GM12873 (cell line): ENCODE data around the gene KDSR.

Source experiments
- TF ChIP-seq, protein P1 (sequence below): IDR thresholded peaks from 2 replicates; pipeline ENCODE4 v1.5.1; 2012; ENCODE audit warnings: low read depth, mild to moderate bottlenecking, moderate library complexity, low read length, control low read depth; ENCODE audit not compliant: insufficient read depth; ENCODE audit errors: missing control alignments

Gene KDSR

DNA sequence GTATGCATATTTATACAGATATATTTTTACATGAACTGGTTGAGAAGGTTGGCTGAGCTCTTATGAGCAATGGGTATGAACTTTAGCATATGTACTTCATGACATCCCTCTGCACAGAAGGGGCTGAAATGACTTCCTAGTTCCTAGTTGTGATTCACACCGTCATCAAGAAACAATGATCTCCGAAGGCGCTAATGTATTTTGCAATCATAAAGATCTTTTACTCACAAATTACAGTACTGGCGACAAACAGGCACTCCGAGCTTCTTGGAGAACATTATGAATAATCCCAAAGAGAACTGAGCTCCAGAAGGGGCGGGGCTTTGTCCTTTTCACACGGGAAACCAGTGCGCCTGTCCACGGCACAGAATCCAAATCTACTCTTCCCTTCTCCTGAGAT, 65.6 kb downstream of the KDSR start:
- TF ChIP-seq, protein P1, sequence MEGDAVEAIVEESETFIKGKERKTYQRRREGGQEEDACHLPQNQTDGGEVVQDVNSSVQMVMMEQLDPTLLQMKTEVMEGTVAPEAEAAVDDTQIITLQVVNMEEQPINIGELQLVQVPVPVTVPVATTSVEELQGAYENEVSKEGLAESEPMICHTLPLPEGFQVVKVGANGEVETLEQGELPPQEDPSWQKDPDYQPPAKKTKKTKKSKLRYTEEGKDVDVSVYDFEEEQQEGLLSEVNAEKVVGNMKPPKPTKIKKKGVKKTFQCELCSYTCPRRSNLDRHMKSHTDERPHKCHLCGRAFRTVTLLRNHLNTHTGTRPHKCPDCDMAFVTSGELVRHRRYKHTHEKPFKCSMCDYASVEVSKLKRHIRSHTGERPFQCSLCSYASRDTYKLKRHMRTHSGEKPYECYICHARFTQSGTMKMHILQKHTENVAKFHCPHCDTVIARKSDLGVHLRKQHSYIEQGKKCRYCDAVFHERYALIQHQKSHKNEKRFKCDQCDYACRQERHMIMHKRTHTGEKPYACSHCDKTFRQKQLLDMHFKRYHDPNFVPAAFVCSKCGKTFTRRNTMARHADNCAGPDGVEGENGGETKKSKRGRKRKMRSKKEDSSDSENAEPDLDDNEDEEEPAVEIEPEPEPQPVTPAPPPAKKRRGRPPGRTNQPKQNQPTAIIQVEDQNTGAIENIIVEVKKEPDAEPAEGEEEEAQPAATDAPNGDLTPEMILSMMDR = no peak

DNA sequence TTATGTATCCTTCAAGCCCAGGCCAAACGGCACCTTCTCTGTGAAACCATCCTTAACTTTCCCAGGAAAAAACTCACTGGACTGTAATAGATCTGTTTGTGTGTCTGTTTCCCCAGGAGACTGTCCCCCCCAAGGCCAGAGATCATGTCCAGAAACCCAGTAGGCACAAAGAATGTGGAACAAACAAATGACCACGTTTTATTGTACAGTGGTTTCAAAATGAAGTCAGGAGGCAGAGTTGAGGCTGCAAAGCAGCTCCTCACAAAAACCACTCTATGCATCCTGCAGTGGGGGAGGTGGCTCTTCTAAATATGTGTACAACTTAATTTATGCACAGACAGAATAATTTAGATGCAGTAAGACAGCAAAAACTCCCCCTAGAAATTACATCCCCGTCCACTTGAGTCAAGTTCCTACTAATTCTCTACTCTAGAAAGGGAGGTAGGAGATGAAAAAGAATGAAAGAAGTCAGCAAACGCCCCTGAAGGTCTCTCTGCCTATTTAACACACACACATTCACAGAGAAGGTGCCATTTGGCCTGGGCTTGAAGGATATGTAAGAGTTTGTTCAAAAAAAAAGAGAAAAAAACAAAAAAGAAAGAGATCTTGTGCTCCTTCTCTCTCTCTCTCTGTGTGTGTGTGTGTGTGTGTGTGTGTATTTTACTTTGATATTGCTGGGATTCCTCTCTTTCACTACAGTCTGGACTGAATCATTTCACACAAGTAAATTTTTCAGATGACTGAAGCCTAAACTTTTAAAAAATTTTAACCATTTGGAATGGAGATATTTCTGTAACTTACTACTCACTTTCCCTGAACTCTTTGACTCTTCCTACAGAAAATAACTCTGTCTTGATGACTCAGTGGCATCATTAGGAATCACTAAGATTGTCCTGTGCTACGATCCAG, 66.9 kb downstream of the KDSR start:
- TF ChIP-seq, protein P1 = no peak

DNA sequence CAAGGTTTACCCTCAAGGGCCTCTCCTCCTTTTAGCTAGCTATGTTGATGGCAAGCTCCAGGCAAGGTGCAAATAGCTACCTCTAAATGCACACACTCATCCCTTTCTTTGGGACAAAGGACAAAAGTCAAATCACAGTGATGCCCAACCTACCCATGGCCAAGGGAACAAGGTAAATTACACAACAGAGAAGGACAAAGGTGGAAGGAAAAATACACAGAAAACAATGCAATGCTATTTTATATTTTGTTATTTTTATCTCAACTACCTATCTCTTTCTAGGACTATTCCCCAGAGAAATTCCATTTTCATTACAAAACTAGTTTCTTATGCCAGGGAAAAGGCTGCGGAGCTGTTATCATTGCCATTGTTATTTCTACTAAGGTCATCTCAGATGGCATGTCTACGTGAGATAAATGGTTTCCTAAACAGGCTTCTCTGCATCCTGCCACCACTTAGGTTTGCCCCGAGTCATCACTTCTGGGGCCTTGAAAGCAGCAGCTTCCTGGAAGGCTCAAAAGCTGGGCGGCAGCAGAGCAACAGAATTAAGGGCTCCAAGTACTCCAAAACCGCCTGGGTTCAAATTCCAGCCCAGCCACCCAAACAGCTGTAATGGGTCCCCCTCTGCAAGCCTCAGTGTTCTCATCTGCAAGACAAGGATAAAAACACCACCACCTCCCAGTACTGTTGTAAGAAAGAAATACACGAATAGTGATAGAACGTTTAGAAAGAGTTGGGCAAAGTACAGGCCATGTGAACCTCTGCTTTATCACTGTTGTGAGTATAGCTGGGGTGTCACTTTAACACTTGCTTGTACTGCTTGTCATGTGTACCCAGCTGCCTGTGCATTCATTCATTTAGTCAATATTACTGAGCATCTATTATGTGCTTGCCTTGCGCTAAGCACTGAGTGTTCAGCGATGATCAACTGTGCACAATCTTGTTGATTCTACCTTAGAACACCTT, 68.3 kb downstream of the KDSR start:
- TF ChIP-seq, protein P1 = no peak

DNA sequence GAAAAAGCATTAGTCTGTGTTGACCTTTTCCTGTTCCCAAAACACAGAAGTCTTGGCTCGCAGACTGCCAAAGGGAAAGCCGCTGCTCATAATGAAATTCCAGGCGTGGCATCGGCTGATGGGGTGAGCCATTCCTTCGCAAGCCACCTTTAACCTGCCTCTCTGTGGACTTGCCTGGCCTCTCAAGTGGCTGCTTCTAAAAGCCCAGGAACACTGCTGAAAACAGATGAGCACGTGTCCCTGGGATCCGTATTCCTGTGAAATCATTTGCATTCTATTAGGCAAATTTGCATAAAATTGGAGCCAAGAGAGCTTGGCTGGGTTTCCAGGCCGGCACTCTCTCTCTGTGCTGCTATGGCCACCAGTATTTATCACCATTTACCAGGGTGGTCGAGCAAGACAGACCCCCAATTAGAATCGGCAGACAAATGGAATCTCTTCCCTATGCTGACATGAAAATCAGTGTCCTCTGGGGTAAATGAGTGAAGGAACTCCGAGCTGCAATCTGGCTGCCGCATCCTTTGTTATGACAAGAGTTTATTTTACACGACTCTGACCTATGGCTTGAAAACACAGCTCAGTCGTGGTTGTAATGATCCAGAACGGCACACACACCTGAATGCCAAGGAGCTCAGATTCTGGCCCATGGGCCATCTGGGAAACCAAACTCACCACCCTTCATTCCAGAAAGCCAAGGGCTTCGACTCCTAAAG, 69.2 kb downstream of the KDSR start:
- TF ChIP-seq, protein P1 = no peak

DNA sequence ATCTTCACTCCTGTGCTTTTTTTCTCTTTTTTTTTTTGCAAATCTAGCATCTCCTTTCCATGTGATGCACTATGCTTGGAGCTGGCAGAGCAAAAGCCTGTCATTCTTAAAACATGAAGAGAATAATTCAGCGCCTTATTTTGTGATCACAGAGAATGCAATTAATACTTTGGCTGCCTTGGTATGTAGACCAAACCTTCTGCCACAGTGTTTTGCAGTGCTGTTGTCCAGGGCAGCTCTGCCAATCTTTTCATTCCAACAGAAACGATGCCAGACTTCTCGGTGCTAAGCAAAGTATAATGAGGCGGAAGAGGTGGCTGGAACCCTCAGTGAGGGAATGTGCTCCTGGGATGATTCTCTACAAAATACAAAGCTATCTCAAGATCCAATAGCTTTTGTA, 73.1 kb downstream of the KDSR start:
- TF ChIP-seq, protein P1 = no peak

DNA sequence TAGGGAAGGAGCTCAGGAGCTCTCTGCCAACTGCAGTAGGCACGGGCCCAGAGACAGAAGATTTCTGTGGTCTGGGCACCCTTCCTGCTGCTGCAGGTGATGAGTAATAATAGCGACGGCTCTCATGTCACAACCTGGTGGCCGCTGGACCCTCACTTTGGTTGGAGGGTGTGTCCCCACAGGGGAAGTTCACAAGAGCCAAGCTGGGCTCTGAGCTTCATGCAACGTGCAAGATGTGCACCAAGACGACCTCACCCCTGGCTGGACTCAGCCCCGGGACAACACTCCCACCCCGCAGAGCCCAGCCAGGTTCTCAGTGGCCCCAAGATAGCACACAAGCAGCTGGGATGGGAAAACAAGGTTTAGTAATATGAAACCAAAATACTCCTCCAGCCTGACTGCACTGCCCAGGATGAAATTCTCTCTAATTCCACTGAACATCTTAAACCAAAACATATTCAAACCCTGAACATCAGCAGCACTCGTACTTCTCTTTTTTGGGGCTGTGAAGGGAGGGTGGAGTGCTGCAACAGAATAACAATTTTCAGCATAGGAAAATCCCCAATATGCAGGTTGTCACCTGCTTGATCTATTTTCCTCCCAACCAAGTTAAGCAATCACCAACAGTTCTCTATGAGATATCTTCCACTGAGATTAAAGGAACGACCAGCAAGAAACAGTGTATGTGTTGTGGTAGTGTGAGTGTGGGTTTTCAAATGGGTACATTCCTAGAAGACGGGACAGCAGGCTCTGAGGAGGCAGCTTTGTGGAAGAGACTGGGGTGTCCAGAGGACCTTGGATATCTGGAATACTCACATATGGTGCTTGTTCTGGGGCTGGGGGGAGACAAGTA, 73.9 kb downstream of the KDSR start:
- TF ChIP-seq, protein P1 = no peak
